HG03565 (cell line): Measurements from ENCODE around the gene CCDC85B.
"Not testable (repeated sequence)": the region's sequence is repeated elsewhere in the genome, so short reads cannot be mapped to it uniquely, and the experiment has no call there.

Experiments used
- ATAC-seq: cut with Tn5 transposase; IDR thresholded peaks from one replicate; pipeline ENCODE4 v1.9.1; 2021; ENCODE audit warnings: mild to moderate bottlenecking, moderate library complexity; ENCODE audit not compliant: unreplicated experiment

CCDC85B gene

DNA sequence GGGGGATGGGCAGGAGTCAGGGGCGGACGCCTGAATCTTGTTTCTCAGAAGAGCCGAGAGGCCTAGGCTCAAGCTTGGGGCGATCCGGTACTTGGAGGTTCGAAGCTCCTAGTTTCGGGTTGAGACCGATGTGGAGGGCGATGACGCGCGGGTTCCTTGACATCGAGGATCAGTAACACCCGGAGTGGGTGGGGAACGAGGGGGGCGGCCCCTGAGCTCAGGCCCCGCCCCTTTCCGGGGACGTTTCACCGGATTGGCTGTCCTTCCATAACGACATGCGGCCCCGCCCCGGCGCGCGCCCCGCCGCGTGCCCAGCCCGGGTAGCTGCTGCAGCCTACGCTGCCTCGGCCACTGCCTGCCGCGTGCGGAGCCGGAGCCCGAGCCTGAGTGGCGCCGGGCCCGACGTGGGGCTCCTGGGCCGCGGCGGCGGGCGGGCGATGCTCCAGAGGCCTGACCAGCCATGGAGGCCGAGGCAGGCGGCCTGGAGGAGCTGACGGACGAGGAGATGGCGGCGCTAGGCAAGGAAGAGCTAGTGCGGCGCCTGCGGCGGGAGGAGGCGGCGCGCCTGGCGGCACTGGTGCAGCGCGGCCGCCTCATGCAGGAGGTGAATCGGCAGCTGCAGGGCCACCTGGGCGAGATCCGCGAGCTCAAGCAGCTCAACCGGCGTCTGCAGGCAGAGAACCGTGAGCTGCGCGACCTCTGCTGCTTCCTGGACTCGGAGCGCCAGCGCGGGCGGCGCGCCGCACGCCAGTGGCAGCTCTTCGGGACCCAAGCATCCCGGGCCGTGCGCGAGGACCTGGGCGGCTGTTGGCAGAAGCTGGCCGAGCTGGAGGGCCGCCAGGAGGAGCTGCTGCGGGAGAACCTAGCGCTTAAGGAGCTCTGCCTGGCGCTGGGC, at the start of gene CCDC85B:
CCDC85B (plus strand) TSS at position 350 of the 895 bp plus-strand sequence; CDS start at position 461, 111 bp downstream.
- ATAC-seq: peak; percentile 42

DNA sequence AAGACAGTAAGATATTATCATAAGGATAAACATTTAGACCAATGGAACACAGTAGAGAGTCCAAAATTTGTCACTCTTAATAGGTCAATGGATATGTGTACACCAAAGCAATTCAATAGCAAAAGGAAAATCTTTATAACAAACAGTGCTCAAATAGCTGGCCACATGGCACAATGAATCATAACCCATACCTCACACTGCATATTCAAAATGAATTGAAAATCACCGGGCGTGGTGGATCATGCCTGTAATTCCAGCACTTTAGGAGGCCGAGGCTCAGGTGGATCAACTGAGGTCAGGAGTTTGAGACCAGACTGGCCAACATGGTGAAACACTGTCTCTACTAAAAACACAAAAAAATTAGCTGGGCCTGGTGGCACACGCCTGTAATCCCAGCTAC, 48.3 kb upstream of the CCDC85B start:
- no peak for ATAC-seq

DNA sequence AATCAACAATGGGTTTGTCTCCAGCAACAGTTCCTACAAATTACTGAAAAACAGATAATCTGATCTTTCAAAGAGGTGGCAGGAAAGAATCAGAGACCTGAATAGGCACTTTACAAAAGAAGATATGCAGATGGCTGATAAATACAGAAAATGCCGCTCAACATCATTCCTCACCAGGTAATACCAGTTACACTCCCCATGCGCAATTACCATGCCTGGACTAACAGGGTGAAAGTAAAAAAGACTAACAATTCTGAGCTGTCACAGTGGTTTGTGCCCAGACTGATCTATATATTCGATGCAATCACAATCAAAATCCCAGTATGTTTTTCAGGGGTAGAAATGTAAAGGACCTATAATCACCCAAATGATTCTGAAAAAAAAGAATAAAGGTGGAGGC, 46.7 kb upstream of the CCDC85B start:
- no peak for ATAC-seq

DNA sequence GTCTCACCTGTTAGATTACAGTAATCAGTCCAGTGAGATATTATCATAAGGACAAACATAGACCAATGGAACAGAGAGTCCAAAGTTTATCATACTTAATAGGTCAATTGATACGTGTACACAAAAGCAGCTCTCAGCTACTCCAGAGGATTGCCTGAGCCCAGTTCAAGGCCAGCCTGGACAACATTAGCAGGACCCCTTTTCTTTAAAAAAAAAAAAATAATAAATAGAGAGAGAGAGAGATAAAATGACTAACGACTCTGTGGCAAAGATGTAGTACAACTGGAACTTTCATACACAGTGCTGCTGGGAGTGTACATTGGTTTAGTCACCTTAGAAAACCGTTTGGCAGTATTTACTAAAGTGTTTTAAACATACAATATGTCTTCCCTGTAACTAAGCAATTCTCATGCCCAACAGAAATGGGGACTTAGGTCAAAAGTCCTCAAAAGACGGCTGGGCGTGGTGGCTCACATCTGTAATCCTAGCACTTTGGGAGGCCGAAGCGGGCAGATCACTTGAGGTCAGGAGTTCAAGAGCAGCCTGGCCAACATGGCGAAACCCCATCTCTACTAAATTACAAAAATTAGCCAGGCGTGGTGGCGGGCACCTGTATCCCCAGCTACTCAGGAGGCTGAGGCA, 46.1 kb upstream of the CCDC85B start:
- ATAC-seq: no peak

DNA sequence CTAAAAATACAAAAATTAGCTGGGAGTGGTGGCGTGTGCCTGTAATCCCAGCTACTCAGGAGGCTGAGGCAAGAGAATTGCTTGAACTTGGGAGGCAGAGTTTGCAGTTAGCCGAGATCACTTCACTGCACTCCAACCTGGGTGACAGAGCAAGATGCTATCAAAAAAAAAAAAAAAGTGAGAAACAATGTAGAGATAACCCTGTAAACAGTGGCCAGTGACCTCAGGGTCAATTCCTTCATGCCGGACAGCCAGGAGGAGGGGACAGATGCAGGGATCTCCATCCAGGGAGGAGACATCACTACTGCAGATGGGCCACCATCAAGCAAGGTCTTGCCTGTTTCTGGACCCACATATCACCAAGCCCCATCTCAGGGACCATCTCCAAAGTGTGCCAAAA, 42.7 kb upstream of the CCDC85B start:
- no peak for ATAC-seq

DNA sequence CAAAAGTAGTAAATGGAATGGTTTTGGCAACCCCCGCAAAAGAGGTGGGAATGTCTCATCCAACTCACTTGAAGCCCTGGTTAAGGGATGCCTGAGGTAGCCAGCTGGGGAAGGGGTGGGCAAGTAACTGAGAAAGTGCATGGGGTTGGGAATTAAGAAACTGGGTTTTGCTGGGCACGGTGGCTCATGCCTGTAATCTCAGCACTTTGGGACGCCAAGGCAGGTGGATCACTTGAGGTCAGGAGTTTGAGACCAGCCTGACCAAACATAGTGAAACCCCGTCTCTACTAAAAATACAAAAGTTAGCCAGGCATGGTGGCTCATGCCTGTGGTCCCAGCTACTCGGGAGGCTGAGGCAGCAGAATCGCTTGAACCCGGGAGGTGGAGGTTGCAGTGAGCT, 41.8 kb upstream of the CCDC85B start:
- not testable (repeated sequence) for ATAC-seq

DNA sequence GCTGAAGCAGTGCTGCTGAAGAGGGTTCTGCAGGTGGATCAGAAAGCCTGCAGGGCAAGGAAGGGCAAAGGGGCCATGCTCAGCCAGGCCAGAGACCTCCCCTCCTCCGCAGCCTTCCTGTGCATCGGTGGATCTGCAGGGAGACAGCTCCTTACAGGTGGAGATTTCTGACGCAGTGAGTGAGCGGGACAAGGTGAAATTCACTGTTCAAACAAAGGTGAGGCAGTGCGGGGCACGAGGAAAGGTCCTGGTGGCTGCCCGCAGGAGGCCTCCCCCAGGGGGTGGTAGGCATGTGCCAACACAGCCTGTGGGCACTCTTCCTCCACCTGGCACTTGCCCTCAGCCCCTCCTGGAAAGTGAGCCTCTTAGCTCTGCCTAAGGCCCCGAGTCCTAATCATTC, 41.1 kb upstream of the CCDC85B start:
- ATAC-seq: no peak

DNA sequence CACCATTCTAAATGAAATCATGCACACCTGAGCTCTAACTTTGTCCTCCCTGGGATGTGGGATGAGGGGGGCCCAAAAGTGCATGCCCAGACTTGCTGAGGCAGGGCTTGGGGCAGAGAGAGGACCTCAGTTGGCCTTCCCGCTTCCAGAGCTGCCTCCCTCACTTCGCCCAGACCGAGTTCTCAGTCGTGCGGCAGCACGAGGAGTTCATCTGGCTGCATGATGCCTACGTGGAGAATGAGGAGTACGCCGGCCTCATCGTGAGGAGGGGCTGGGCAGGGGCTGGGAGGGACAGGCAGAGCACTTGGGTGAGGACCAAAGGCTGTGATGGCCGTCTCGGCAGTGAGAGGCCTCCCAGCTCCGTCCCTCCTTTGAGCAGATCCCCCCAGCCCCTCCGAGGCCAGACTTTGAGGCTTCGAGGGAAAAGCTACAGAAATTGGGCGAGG, 40.7 kb upstream of the CCDC85B start:
- no peak for ATAC-seq

DNA sequence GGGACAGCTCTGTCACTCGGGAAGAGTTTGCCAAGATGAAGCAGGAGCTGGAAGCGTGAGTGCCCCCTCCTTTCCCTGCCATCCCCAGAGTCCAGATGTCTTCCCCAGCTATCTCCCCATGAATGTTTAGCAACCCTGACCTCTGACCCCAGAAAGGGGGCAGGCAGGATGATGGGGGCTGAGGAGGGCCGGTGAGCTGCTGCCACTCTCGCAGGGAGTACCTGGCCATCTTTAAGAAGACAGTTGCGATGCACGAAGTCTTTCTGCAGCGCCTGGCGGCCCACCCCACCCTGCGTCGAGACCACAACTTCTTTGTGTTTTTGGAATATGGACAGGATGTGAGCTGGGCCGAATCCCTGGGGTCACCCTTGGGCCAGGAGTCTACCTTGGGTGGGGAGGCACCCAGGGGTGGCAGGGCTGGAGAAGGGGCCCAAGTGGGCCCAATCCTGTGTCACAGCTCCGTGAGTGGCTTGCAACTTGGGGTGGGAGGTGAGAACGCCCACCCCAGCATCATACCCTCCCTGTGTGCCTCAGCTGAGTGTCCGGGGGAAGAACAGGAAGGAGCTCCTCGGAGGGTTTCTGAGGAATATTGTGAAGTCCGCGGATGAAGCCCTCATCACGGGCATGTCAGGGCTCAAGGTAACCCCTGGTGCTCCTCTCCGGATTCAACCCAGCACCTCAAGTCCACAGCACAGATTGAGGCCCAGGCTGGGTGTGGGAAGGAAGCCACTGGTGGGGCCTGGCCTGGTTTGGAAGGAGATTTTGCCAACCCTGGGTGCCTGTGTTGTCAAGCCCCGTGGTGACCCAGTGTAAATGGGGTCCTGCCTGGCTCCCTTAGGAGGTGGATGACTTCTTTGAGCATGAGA, 40.0 kb upstream of the CCDC85B start:
- ATAC-seq: no peak

DNA sequence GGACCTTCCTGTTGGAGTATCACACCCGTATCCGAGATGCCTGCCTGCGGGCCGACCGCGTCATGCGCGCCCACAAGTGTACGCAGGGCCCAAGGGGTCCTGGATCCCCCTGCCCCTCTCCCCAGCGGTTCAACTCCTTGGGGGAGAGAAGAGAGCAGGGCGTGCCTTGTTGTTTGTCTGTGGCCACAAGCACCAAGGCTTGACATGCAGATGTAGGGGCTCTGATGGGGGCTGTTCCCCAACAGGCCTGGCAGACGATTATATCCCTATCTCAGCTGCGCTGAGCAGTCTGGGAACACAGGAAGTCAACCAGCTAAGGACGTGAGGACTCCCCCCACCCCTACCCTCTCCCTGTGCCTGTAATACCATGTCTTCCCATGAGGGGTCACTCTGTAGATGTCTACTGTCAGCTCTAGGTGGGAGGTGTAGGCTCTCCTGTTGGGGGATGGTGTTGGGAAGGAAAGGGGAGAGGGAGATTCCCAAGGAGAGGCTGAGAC, 39.3 kb upstream of the CCDC85B start:
- ATAC-seq: no peak

DNA sequence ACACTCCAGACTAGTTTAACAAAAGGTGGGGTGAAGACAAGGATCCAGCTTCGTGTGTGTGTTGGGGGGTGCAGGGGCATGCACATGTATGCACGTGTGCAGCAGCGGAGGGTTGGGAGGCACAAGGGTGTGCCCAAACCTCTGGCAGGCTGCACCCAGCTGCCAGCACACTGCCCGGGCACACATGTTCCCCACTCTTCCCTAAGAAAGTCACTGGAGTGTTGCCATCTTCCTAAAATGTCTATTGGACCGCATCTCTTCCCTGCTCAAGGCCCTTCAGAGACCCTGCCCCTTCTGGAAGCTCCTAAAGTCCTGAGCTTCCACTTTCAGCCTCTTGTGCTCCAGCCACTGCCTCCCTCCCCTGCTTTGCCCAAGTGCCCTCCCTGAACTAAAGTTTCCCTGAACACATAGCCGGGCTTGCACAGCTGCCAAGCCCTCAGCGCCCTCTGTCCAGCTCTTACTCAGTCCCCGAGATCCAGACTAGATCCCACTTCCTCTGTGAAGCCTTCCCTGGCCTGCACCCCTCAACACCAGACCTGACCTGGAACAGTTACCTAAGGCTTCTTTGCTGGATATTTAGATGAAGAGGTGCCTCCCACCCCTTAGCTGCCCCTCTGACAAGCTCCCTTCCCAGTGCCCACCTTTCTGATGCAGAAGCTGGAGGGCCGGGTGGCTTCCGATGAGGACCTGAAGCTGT, 38.5 kb upstream of the CCDC85B start:
- no peak for ATAC-seq

DNA sequence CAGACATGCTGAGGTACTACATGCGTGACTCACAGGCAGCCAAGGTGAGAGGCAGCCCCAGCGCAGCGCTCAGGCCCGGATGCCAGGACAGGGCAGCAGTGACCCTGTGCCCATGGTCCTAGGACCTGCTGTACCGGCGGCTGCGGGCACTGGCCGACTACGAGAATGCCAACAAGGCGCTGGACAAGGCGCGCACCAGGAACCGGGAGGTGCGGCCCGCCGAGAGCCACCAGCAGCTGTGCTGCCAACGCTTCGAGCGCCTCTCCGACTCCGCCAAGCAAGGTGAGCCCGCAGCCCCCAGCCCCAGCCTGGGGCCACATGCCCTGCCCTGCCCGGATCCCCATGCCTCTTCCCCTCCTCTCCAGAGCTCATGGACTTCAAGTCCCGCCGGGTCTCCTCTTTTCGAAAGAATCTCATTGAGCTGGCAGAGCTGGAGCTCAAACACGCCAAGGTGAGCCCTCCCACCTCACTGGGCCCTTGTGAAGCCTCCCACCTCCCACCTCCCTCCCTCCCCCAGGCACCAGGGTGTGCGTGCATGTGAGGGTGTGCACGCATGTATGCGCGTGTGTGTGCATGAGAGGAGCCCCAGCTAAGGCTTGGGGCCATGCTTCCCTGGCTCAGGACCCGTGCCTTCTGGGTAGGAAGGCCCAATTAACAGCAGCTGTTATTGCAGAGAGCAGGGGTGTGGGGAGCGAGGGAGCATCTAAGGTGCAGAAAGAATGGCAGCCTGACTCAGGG, 37.8 kb upstream of the CCDC85B start:
- no peak for ATAC-seq

DNA sequence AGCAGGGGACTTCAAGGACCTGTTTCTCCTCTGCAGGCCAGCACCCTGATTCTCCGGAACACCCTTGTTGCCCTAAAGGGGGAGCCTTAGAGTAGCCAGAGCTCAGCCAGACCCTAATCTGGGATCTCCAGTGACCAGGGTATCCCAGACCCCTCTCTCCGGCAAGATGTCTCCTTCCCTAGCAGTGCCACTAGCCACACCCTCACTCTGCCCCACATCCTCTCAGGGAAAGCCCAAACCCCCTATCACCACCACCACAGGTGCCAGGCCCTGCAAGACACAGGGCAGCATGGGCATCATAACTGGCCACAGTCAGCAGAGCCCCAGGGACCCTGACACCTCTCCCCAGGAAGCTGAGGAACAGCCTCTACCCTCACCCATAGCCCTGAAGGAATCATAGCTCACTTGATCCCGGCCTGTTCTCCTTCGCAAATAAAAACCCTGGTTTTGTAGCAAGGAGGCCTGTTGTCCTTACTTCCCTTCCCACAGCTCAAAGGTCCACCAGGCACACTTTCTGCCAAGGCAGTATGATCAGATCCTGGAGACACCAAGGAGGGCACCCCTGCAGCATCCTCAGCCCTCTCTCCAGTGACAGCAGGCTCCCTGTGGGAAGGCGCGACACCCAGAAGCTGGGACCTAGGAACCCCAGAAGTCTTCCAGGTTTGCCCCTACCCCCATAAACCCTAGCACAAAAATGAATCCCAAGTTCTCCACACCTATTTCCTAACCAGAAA, 37.1 kb upstream of the CCDC85B start:
- ATAC-seq: no peak

DNA sequence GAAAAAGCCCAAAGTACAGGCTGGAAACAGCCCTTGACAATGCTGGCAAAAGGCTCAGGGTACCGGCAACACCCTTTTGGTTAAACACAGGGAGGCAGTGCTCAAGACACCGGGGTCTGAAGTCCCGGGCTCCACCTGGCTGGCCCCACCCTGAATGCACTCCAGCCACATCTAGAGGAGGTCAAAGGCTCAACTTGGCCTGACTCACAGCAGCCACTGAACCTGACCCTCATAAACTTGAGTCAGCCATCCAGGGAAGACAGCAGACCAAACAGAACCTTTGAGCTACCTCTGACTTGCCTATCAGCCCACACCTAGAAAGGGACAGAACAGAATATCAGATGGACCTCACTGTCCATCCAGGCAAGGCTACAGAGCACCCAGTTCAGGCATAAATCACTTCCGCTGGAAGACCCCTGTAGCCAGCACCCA, 36.3 kb upstream of the CCDC85B start:
- ATAC-seq: no peak

DNA sequence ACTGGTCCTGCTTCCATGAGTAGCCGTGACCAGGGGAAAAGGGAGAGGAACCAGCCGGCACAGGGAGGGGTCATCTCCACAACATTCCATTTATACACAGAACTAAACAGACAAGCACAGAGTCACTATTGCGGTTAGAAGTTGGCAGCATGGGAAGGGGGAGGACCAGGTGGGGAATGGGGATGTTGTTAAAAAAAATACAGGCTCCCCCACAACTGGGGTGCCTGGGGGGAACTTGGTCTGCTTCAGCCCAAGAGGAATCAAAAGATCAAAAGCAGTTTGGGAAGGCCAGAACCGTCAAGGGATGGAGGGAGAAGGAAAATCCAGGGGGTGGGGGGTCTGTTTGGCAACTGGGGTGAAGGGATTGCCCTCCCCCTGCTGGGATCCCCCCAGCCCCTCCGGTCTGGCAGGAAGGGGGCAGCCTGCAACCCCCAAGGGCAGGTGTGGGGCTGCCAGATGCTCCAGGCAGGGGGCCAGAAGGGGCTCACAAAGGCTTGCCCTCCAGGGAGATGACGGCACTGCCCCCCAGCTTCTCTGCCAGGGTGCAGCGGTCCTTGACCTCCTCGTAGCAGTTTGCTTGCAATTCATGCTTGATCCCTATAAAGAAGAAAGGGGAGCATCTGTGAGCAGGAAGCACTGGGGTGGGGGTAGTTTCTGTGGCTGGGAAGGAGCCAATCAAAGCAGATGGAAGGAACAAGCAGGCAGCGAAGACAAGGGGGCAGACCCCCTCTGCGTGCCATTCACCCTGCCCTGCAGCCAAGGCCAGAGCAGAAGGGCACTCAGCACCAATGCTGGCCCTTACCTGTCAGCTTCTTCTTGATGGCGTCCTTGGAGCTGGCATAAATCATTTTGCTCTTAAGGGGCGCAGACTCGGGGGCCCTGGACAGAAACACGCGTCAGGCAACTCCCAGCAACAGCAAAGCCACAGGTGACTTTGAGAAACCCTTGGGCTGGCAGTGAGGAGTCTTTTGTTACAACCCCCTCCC, 35.3 kb upstream of the CCDC85B start:
- ATAC-seq: no peak

DNA sequence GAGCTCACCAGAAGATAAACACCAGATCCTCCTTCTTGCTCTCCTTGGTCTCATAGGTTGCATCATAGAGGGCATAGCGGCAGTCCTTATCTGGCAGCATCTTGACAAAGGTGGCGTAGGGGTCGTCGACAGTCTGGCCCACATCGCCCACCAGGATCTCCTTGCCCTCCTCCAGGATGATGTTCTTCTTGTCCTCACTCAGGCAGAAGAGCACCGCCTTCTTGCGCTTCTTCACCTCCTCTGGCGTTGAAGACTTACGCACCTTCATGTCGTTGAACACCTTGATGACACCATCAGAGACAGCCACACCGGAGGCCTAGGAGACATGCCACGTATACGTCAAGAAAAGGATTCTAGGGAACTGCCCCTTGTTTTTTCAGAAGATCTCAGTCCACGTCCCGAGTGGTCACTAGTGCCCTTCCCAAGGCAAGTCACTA, 34.5 kb upstream of the CCDC85B start:
- ATAC-seq: no peak

DNA sequence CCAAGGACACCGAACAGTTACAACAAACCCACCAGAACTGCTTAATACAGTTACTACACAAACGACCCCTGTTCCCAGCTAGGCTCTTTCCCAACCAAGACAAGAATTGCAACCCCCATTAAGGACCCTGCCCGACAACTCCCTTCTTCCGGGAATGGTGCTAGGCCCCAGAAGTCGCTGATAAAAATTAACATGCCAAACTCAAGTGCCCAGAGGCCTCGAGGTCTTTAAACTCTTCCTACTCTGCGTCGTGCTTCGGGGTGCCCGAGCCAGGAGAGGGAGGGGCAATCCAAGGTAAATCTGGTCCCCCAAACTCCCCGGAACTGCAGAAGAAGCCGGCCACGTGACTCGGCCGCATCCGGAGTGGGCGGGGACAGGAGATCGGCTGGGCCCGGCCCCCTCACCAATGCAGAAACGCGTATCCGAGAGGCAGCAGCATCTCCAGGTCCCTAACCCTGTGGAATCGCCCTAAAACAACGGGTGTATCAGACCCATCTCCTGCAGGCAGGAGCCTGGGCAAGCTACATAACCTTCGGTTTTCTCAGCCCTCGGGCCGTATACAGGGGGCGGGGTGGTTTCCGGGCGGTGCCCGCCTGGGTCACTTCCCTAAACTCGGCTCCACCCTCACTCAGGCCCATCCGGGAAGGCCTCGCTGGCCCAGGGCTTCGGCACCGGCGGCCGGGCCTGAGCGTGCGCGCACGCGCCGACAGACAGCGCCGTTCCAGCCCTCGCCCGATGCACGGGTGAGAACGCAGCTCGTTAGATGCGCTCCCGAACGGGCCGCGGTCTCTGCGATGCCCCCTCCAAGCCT, 33.6 kb upstream of the CCDC85B start:
- ATAC-seq: no peak
